H1 (cell line): Measurements from ENCODE around the gene TRAPPC2L. TPM values are rescaled to one million over a fixed set of nuclear protein-coding genes. Genes with fewer than 3 reads are reported as not detected.

Source experiments
- SIN3A ChIP-seq, 2 experiments: IDR thresholded peaks in 1 of 2; conservative IDR thresholded peaks in 1 of 2; 2 replicates each; pipeline ENCODE4 v1.6.1; 2011 to 2012; ENCODE audit warnings: low read length in 2 of 2, improper control_type of control experiment in 1 of 2, low read depth in 1 of 2, mild to moderate bottlenecking in 1 of 2
- polyA plus RNA-seq, 7 experiments: library from polyadenylated mRNA; depleted of rRNA in 3 of 7; stranded (reverse) in 5 of 7; unstranded in 2 of 7; fragments of >200 nt in 5 of 7; fragments of 200-250 nt in 2 of 7; gene quantifications; 1 replicate in 5 of 7; 2 replicates in 1 of 7; 4 replicates in 1 of 7; pipeline versions ENCODE4 v1.2.1 to v1.2.3, GENCODE V29; 2011 to 2013; ENCODE audit warnings: missing spikeins in 2 of 7, mixed read lengths in 2 of 7
- total RNA-seq: library from RNA; stranded (reverse); fragmentation: NEBNext Ultra II Directional; extraction: Animal tissue kit (Norgen Biotek cat#: 25700); gene quantifications from 2 replicates; pipeline ENCODE4 v1.2.1, GENCODE V29; 2021

The TRAPPC2L gene
- total and polyA plus RNA-seq, 2 of the 8 experiments (the other 6 are each of a cell fraction or from before 2014, with no cell fraction given) = 98.7 to 133 TPM

DNA sequence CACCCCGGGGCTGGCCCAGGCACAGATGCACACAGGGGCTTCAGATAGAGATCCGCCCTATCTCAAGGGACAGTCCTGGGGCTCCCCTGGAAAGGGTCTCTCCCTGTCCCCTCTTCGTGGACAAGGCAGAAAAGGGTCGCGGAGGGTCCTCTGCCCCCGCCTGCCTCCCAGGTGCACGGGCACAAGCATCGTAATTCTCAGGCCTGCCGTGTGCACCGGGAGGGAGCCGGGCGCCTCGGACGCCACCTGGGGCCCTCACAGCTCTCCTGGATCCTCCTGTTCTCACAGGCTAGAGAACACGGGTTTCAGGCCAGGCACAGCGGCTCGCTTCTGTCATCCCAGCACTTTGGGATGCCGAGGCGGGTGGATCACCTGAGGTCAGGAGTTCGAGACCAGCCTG is 21.4 kb downstream of the TRAPPC2L start (continued):
- TF ChIP-seq SIN3A (conservative IDR thresholded peaks at IDR 0.05 in 1 of 2, IDR thresholded peaks at IDR 0.05 in 1 of 2; ENCODE audit: low read depth in 1 of 2, low read length in 2 of 2) = no peak
- TF ChIP-seq, all 59 proteins: peak for 0
